Neutrophil (primary cell): Measurements from ENCODE around the gene EPB41L4B.

Source experiments
- H3K27ac ChIP-seq: fragments of 200-600 bp; sonication (generic); 2 replicates; pipeline ENCODE4 v1.5.1; 2016; ENCODE audit warnings: mild to moderate bottlenecking, moderate library complexity
- H3K27me3 ChIP-seq: fragments of 200-600 bp; sonication (generic); 2 replicates; pipeline ENCODE4 v1.6.0; 2016; ENCODE audit warnings: mild to moderate bottlenecking
- H3K36me3 ChIP-seq: fragments of 200-600 bp; sonication (generic); 2 replicates; pipeline ENCODE4 v1.5.1; 2017
- H3K4me1 ChIP-seq, 2 experiments: fragments of 200-600 bp in 1 of 2; sonication (generic) in 1 of 2; 1 replicate in 1 of 2; 2 replicates in 1 of 2; pipeline versions ENCODE4 v1.5.1 to v1.6.1; 2013 to 2016; ENCODE audit warnings: low read depth in 1 of 2, low read length in 1 of 2, mild to moderate bottlenecking in 1 of 2, moderate library complexity in 1 of 2; ENCODE audit not compliant: control insufficient read depth in 1 of 2, insufficient read depth in 1 of 2
- H3K4me3 ChIP-seq, 2 experiments: fragments of 200-600 bp in 1 of 2; sonication (generic) in 1 of 2; 1 replicate in 1 of 2; 2 replicates in 1 of 2; pipeline ENCODE4 v1.5.1; 2013 to 2016; ENCODE audit warnings: low read depth in 1 of 2, low read length in 1 of 2, mild to moderate bottlenecking in 1 of 2, moderate library complexity in 1 of 2
- H3K9me3 ChIP-seq: fragments of 200-600 bp; sonication (generic); 2 replicates; pipeline ENCODE4 v1.5.1; 2016
- TF ChIP-seq, protein P1 (sequence below): fragments of 200-600 bp; sonication (generic); IDR thresholded peaks from 2 replicates; pipeline ENCODE4 v1.5.1; 2016; ENCODE audit warnings: antibody characterized with exemption

The EPB41L4B gene

DNA sequence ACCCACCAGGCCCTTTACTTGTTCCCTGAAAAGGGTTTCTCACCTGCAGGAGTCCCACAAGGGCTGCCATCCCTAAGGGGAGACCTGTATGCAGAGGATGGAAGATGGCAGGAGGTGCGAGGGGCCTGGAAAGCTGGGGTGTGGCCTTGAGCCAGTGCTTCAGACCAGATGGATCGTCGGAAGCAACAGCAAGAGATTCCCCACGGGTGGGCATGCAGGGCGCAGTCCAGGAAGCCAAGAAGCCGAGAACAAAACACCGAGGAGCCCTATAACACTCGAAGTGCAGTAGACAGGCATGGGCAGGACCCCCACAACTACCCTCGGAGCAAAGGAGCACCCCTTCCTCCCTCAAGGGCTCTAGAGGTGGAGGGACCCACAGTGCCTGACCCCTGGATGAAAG, 129.1 kb downstream of the EPB41L4B start:
- Histone ChIP-seq H3K9me3 (no peaks in the 10 kb centered on the region), H3K4me1 (no peaks in the 10 kb centered on the region), H3K27me3 (no peaks in the 10 kb centered on the region), H3K27ac (no peak overlapping the region), H3K36me3 (no peaks in the 10 kb centered on the region), H3K4me3 (no peak overlapping the region)
- TF ChIP-seq, protein P1, sequence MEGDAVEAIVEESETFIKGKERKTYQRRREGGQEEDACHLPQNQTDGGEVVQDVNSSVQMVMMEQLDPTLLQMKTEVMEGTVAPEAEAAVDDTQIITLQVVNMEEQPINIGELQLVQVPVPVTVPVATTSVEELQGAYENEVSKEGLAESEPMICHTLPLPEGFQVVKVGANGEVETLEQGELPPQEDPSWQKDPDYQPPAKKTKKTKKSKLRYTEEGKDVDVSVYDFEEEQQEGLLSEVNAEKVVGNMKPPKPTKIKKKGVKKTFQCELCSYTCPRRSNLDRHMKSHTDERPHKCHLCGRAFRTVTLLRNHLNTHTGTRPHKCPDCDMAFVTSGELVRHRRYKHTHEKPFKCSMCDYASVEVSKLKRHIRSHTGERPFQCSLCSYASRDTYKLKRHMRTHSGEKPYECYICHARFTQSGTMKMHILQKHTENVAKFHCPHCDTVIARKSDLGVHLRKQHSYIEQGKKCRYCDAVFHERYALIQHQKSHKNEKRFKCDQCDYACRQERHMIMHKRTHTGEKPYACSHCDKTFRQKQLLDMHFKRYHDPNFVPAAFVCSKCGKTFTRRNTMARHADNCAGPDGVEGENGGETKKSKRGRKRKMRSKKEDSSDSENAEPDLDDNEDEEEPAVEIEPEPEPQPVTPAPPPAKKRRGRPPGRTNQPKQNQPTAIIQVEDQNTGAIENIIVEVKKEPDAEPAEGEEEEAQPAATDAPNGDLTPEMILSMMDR = no peak

DNA sequence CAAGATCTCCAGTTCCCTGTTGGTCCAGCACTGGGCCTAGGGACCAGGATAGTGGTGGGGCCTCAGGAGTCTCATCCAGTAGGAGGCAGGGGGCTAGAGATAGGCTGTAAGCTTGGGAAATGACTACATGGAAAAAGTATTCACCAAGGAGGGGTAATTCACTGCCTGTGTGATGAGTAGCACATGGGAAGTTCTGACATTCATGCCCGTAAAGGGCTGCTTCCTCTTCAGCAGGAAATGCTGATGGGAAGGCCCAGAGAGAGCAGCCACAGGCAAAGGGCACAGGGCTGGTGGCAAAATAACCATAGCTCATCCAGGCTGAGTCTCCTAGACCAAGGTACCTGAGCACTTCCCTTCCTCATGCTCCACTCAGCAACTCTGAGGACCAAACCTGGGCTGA, 130.7 kb downstream of the EPB41L4B start:
- no peak overlapping the region for H3K27ac ChIP-seq
- H3K4me1 ChIP-seq = no peaks in the 10 kb centered on the region
- no peaks in the 10 kb centered on the region for H3K9me3 ChIP-seq
- TF ChIP-seq, protein P1 = no peak
- peaks cover 4% of the 10 kb centered on the region for H3K27me3 ChIP-seq
- H3K4me3 ChIP-seq = no peak overlapping the region
- no peaks in the 10 kb centered on the region for H3K36me3 ChIP-seq

DNA sequence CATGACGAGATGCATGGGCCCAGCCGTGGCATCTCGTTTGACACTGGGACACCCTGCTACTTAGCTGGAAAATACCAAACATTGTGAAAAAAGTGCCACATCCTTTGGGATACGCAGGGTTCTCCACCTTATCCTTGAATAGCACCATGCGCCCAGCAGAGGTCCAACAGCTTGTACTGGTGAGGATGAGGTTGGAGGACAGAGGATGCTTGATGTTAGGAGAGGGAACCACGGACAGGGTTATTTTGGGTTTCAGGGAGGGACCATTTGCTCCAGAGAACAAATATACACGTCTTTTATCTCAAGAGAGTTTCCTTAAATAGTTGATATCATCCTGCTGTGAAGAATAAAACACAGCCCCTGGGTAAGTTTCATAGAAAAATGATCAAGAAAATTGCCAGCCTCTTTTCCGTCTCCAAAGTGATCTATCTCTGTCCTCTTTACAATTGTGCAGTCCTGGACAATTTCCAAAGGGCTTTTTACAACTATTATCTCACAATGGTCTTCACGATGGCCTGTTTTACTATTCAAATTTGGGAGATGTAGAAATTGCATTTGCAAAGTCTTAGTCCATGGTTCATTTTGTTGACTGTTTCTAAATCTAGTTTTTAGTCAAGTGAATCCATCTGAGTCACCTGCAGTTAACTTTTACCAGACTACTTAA, 133.9 kb downstream of the EPB41L4B start:
- Histone ChIP-seq H3K9me3 (no peaks in the 10 kb centered on the region), H3K4me3 (no peak overlapping the region), H3K4me1 (no peaks in the 10 kb centered on the region), H3K36me3 (no peaks in the 10 kb centered on the region), H3K27me3 (peaks cover 4% of the 10 kb centered on the region), H3K27ac (no peak overlapping the region)
- TF ChIP-seq, protein P1 = no peak

DNA sequence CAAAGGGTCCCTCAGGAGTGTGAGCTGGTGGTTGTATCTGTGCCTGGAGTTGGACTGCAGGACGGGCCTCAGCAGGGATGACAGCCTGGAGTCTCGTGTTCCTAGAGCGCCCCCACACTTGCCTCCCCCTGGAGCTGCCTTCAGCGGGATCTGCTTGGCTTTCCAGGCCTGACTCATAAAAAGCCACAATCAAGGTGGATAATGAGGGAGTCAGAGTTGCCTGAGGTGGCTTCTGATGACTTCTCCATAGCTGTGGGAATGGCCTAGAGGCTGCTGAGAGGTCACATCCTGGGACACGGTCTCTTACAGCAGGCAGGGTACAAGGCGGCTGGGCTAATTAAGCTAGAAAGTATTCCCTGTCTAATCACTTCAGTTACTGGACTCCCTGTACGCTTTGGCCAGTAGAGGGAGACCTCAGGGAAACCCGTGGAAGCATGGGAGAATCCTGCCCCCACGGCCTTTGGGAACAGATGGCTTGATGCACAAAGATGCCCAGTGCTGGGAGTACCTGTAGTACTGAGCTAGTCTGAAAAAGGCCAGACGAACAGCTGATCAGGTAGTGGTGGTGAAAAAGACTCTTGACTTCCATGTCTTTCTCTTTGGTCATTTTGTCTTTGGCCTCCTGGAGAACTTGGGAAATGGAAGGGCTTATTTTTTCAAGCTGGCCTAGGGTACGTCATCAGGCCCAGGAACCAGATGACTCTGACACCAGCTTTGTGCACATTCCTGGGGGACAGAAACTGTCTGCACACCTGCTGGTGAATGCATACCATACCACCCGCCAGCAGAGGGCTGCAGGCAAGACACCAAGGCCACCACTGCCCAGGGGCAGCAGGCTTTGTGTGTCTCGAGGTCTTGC, 137.7 kb downstream of the EPB41L4B start:
- TF ChIP-seq, protein P1 = no peak
- no peaks in the 10 kb centered on the region for H3K4me1 ChIP-seq
- no peak overlapping the region for H3K4me3 ChIP-seq
- no peak overlapping the region for H3K27ac ChIP-seq
- H3K27me3 ChIP-seq = peaks cover 23% of the 10 kb centered on the region
- H3K36me3 ChIP-seq = no peaks in the 10 kb centered on the region
- H3K9me3 ChIP-seq = no peaks in the 10 kb centered on the region

DNA sequence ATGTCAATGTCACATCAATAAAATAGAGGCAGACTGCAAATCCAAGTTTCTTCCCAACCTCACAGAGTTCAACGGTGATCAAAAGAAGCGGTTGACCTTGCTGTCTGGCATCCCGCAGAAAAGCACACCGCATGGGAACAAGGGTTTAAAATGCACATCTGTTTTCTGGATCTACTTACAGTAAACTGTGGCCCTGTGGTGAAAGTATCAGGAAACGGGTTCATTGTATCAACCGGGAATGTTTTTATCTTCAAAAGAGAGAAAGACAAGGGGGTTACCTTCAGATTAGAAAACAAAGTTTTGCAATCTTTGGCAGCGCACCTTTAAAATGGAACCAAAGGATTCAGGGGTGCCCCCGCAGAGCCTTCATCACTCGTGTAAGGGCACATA, 138.3 kb downstream of the EPB41L4B start:
- Histone ChIP-seq H3K9me3 (no peaks in the 10 kb centered on the region), H3K4me3 (no peak overlapping the region), H3K27me3 (peaks cover 23% of the 10 kb centered on the region), H3K27ac (no peak overlapping the region), H3K4me1 (no peaks in the 10 kb centered on the region), H3K36me3 (no peaks in the 10 kb centered on the region)
- TF ChIP-seq, protein P1 = no peak
